ENCODE results near the gene ARL5A. TPM values are rescaled to one million over a fixed set of nuclear protein-coding genes. Genes with fewer than 3 reads are reported as not detected.

The ARL5A gene
- total and polyA plus RNA-seq, 2 of the 4 experiments (the other 2 are of a cell fraction) = 22.3 to 45.5 TPM

DNA sequence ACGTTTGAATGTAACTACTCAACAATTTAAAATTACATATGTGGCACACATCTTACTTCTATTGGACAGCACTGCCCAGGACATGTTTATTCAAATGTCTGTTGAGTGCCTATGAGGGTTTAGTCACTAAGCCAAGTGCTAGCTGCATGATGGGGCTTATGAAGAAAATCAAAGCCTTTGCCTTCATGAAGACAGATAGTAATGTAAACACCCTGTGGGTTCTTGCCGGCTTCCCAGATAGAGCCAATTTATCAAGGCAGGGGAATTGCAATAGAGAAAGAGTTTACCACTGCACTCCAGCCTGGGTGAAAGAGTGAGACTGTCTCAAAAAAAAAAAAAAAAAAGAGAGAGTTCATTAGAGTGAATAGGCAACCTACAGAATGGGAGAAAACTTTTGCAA lies 50.3 kb downstream of the ARL5A start:
- ChIA-PET CTCF (no interaction called here), POLR2A (ENCODE audit: unreplicated experiment) (no interaction called here)
- DNase-seq (peak; percentile 57), ATAC-seq (ENCODE audit: low read depth) (no peak)
- WGBS, 2 experiments (ENCODE audit: extremely low coverage in 2 of 2, insufficient read length in 1 of 2) = no CpG with 5 or more reads among the region's 2 CpGs
- H3K23ac ChIP-seq (ENCODE audit: low read depth, low read length) = no peak overlapping the region
- H2BK5ac ChIP-seq (ENCODE audit: low read depth, low read length, poor library complexity, severe bottlenecking) = no peak overlapping the region
- no peak overlapping the region for H2BK15ac ChIP-seq (ENCODE audit: low read depth, low read length)
- no peak overlapping the region for H4K91ac ChIP-seq (ENCODE audit: insufficient read depth, low read depth, low read length)
- H2AK9ac ChIP-seq (replicated peaks; ENCODE audit: low read depth, low read length, poor library complexity) = no peak overlapping the region
- H3K56ac ChIP-seq (ENCODE audit: extremely low read depth, insufficient read depth, low read length) = no peak overlapping the region
- intact Hi-C loops (cut with micrococcal nuclease) (no loop called here), in situ Hi-C loops (cut with MboI; ENCODE audit: low sequenced_read_pairs) (no loop called here), dilution Hi-C loops (cut with HindIII; ENCODE audit: low sequenced_read_pairs, unreplicated experiment) (no loop called here)
- H2AK5ac ChIP-seq (ENCODE audit: low read depth, low read length) = no peak overlapping the region
- H3K4me2 ChIP-seq (ENCODE audit: low read depth, low read length) = no peak overlapping the region
- no peaks in the 10 kb centered on the region for H3K27me3 ChIP-seq (ENCODE audit: control insufficient read depth, insufficient read depth, low read length)
- H3K4me1 ChIP-seq (ENCODE audit: control insufficient read depth, insufficient read depth, low read length) = peaks cover 6% of the 10 kb centered on the region; the same call in 1 of the 2 replicates
- no peak overlapping the region for H3K18ac ChIP-seq (ENCODE audit: low read depth, low read length)
- H2BK120ac ChIP-seq (ENCODE audit: low read depth, low read length) = no peak overlapping the region
- no peak overlapping the region for H2BK20ac ChIP-seq (ENCODE audit: low read depth, low read length)
- H3K4ac ChIP-seq (ENCODE audit: low read depth, low read length) = no peak overlapping the region
- H4K5ac ChIP-seq (ENCODE audit: low read depth, low read length) = no peak overlapping the region
- H3K9me1 ChIP-seq (ENCODE audit: insufficient read depth, low read length) = no peaks in the 10 kb centered on the region
- H4K8ac ChIP-seq (ENCODE audit: low read depth in 2 of 2, low read length in 2 of 2) = no peak overlapping the region
- BruUV-seq (replicated peaks) = no TSS peak
- H4K20me1 ChIP-seq (ENCODE audit: insufficient read depth, low read length) = no peaks in the 10 kb centered on the region
- no peak for TF ChIP-seq NFE2L2 (IDR thresholded peaks at IDR 0.05; ENCODE audit: low read depth, low read length)
- TF ChIP-seq CHD1 (IDR thresholded peaks at IDR 0.05; ENCODE audit: low read depth, low read length) = no peak
- no peak for TF ChIP-seq CEBPB (IDR thresholded peaks at IDR 0.05; ENCODE audit: low read depth, low read length)
- TF ChIP-seq, protein P1, sequence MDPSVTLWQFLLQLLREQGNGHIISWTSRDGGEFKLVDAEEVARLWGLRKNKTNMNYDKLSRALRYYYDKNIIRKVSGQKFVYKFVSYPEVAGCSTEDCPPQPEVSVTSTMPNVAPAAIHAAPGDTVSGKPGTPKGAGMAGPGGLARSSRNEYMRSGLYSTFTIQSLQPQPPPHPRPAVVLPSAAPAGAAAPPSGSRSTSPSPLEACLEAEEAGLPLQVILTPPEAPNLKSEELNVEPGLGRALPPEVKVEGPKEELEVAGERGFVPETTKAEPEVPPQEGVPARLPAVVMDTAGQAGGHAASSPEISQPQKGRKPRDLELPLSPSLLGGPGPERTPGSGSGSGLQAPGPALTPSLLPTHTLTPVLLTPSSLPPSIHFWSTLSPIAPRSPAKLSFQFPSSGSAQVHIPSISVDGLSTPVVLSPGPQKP (IDR thresholded peaks at IDR 0.05; ENCODE audit: borderline replicate concordance, low read depth, low read length) = no peak
- TF ChIP-seq RFX5 (IDR thresholded peaks at IDR 0.05; ENCODE audit: low read depth, low read length) = no peak
- TF ChIP-seq MAZ (IDR thresholded peaks at IDR 0.05; ENCODE audit: borderline replicate concordance, low read depth, low read length) = no peak
- no peak for TF ChIP-seq MAFK (IDR thresholded peaks at IDR 0.05; ENCODE audit: low read depth, low read length)
- no peak for TF ChIP-seq RAD21 (IDR thresholded peaks at IDR 0.05; ENCODE audit: low read length)
- no peak for TF ChIP-seq POLR2A (IDR thresholded peaks at IDR 0.05; ENCODE audit: low read depth, low read length)
- TF ChIP-seq BHLHE40 (IDR thresholded peaks at IDR 0.05; ENCODE audit: low read depth, low read length) = no peak
- no peak for TF ChIP-seq SMC3 (IDR thresholded peaks at IDR 0.05; ENCODE audit: low read depth, low read length)
- TF ChIP-seq CTCF (conservative IDR thresholded peaks at IDR 0.05; ENCODE audit: low read depth, low read length) = no peak
- TF ChIP-seq USF2 (IDR thresholded peaks at IDR 0.05; ENCODE audit: low read depth, low read length) = no peak
- TF ChIP-seq FOS (IDR thresholded peaks at IDR 0.05; ENCODE audit: low read depth, low read length) = no peak
- TF ChIP-seq MXI1 (IDR thresholded peaks at IDR 0.05; ENCODE audit: borderline replicate concordance, low read depth, low read length) = no peak
- no peaks in the 10 kb centered on the region for H3K79me1 ChIP-seq (ENCODE audit: low read depth in 1 of 2, low read length in 2 of 2)
- peaks cover 10% of the 10 kb centered on the region for H3K36me3 ChIP-seq (ENCODE audit: control insufficient read depth, insufficient read depth, low read length)
- no peaks in the 10 kb centered on the region; the same call in 1 of the 2 replicates for H3K9me3 ChIP-seq (ENCODE audit: control insufficient read depth, insufficient read depth, low read length)
- H3K27ac ChIP-seq (ENCODE audit: insufficient read depth, low read length) = no peak overlapping the region
- H2AFZ ChIP-seq (replicated peaks; ENCODE audit: low read length, poor library complexity) = no peak overlapping the region
- H3K14ac ChIP-seq (replicated peaks; ENCODE audit: low read depth, low read length) = no peak overlapping the region
- H3K4me3 ChIP-seq (ENCODE audit: insufficient read depth, low read depth, low read length) = no peak overlapping the region
- H3K9ac ChIP-seq (ENCODE audit: low read depth, low read length) = no peak overlapping the region

All from IMR-90 (cell line).